PFSK-1 (cell line): ENCODE data around the gene MBD2.

ENCODE experiments used
- FOXP2 ChIP-seq: optimal IDR thresholded peaks from 2 replicates; pipeline ENCODE3; 2011; ENCODE audit warnings: borderline replicate concordance, control low read depth, inconsistent platforms; ENCODE audit not compliant: insufficient read depth; ENCODE audit errors: extremely low read length, extremely low read depth
- POLR2AphosphoS5 ChIP-seq: IDR thresholded peaks from 2 replicates; pipeline ENCODE4 v1.6.1; 2012; ENCODE audit warnings: low read depth, mild to moderate bottlenecking, control low read depth, low read length, moderate library complexity
- SIN3A ChIP-seq: IDR thresholded peaks from 2 replicates; pipeline ENCODE4 v1.6.1; 2012; ENCODE audit warnings: mild to moderate bottlenecking, low read length, moderate library complexity, borderline replicate concordance; ENCODE audit not compliant: insufficient read depth
- TAF1 ChIP-seq: IDR thresholded peaks from 2 replicates; pipeline ENCODE4 v1.6.1; 2012; ENCODE audit warnings: low read length, control low read depth, borderline replicate concordance; ENCODE audit not compliant: insufficient read depth
- TF ChIP-seq, protein P1 (sequence below), 2 experiments: IDR thresholded peaks; 2 replicates each; pipeline versions ENCODE4 v1.6.1 to v1.8.0; 2011 to 2012; ENCODE audit warnings: low read depth in 2 of 2, low read length in 2 of 2, control low read depth in 1 of 2, inconsistent platforms in 1 of 2, mild to moderate bottlenecking in 1 of 2, moderate library complexity in 1 of 2; ENCODE audit not compliant: insufficient read depth in 1 of 2

Gene MBD2

DNA sequence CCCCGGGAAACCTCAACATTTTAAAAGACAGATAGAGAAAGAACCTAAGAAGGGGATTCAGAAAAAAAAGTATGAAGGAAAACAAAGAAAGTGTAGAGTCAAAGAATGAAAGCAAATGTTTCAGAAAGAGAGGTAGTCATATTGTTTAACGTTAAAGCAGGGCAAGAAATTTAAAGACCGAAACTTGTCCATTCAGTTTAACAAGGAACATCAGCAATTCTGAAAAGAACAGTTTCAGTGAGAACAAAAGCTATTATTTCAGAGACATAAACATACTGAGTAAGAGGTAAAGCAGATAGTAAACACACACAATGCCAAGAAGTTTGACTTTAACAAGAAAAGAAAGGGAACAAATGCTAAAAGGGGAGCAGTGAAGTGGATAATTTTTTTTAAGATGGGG, 41.1 kb downstream of the MBD2 start:
- TF ChIP-seq POLR2AphosphoS5, result no peak
- TF ChIP-seq, protein P1, sequence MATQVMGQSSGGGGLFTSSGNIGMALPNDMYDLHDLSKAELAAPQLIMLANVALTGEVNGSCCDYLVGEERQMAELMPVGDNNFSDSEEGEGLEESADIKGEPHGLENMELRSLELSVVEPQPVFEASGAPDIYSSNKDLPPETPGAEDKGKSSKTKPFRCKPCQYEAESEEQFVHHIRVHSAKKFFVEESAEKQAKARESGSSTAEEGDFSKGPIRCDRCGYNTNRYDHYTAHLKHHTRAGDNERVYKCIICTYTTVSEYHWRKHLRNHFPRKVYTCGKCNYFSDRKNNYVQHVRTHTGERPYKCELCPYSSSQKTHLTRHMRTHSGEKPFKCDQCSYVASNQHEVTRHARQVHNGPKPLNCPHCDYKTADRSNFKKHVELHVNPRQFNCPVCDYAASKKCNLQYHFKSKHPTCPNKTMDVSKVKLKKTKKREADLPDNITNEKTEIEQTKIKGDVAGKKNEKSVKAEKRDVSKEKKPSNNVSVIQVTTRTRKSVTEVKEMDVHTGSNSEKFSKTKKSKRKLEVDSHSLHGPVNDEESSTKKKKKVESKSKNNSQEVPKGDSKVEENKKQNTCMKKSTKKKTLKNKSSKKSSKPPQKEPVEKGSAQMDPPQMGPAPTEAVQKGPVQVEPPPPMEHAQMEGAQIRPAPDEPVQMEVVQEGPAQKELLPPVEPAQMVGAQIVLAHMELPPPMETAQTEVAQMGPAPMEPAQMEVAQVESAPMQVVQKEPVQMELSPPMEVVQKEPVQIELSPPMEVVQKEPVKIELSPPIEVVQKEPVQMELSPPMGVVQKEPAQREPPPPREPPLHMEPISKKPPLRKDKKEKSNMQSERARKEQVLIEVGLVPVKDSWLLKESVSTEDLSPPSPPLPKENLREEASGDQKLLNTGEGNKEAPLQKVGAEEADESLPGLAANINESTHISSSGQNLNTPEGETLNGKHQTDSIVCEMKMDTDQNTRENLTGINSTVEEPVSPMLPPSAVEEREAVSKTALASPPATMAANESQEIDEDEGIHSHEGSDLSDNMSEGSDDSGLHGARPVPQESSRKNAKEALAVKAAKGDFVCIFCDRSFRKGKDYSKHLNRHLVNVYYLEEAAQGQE (IDR thresholded peaks at IDR 0.05; ENCODE audit: insufficient read depth in 1 of 2, low read depth in 2 of 2, low read length in 2 of 2), result no peak

DNA sequence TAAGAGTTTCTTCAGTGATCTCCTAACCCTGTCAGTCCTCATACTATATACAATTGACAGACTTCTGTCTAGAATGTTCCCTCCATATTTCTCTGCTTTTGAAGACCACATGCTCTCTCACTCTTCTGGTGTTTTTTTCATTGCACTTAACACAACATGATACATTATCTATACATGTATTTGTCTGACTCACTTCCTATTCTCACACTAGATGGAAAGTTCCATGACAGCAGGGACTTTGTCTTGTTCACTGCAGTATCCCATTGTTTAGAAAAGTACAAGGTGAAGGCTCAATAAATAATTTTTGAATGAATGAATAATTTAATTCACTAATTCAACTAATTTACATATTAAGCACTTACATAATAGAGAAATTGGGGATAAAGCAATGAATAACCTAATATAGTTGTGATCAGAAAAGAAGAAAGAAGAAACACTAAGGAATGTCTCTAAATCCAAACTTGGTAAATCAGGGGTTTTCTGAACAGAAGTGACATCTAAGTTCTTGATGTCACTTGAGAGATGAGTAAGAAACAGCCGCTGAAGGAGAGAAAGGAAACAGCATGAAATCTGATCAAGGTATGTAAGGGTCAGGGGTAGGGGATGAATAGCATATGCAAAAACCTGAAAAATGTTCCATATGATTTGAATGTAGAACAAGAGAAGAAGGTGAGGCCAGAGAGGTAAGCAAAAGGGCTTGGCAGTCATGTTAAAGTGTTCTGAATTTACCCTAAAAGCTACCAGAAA, 42.4 kb downstream of the MBD2 start:
- TF ChIP-seq, protein P1 (IDR thresholded peaks at IDR 0.05; ENCODE audit: insufficient read depth in 1 of 2, low read depth in 2 of 2, low read length in 2 of 2), result no peak
- no peak for TF ChIP-seq SIN3A
- TF ChIP-seq FOXP2, result no peak
- no peak for TF ChIP-seq POLR2AphosphoS5
- TF ChIP-seq TAF1, result no peak

DNA sequence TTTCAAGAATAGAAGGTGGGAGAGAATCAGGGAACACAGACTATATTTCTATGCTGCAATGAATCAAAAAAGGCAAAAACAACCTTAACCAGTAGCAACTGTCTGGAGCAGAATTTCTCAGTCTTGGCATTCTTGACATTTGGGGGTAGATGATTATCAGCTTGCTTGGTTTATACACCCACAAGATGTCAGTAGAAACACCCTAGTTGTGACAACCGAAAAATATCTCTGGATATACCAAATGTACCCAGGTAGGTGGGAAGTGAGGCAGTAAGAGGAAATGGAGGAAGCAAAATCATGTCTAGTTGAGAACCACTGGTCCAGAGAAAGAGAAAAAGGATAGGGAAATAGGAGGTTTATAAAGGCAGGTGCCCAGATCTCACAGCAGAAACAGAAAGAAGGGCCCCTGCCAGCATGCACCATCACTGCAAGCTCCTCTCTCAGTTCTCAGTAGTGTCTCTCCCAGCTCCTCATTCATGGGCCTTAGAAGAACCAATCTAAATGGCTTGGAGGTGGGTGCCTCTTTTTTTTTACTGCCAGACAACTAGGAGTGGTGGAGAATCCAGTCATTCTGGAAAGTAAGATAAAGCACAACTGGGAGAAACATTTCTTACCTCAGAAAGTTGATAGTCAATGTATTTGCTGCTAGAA, 50.4 kb downstream of the MBD2 start:
- TF ChIP-seq POLR2AphosphoS5, result no peak
- TF ChIP-seq, protein P1 (IDR thresholded peaks at IDR 0.05; ENCODE audit: insufficient read depth in 1 of 2, low read depth in 2 of 2, low read length in 2 of 2), result no peak

DNA sequence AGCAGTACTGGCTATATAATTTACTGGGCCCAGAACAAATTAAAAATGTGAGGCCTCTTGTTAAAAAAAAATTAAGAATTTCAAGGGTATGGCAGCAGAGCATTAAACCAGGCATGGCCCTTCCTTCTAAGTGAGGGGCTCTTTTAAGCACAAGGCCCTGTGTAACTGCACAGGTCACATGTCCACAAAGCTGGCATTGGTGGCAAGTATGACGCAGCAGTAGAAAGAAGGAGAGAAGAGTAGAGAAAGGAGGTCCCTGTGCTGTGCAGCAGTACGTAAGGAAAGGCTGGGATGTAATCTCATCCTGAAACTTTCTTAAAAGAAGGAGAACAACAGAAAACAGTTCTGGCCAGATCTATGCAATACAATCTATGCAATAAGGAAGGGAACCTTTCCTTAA, 51.2 kb downstream of the MBD2 start:
- TF ChIP-seq TAF1 (no peak), SIN3A (no peak), FOXP2 (no peak), POLR2AphosphoS5 (no peak)
- TF ChIP-seq, protein P1 (IDR thresholded peaks at IDR 0.05; ENCODE audit: insufficient read depth in 1 of 2, low read depth in 2 of 2, low read length in 2 of 2), result no peak
